OCI-LY7 (cell line): Measurements from ENCODE around the gene ATXN1. TPM values are rescaled to one million over a fixed set of nuclear protein-coding genes. Genes with fewer than 3 reads are reported as not detected.

ENCODE experiments used
- BruUV-seq: library from RNA; stranded (reverse); fragments of 400-500 nt; replicated peaks from 2 replicates; lab custom pipeline; 2021; lab: Mats Ljungman, UMichigan
- CTCF ChIA-PET: fragments of 300-600 bp; sonication (Branson Sonifier 250); formaldehyde crosslinking; loops from one replicate; lab custom pipeline; 2022; ENCODE audit warnings: antibody characterized with exemption; ENCODE audit not compliant: unreplicated experiment; lab: Charles Lee
- POLR2A ChIA-PET: fragments of 300-600 bp; sonication (Branson Sonifier 250); formaldehyde crosslinking; loops from one replicate; lab custom pipeline; 2022; ENCODE audit warnings: antibody characterized with exemption; lab: Charles Lee
- DNase-seq: peaks from one replicate; pipeline ENCODE4 v3.0.0-alpha.2; 2015; ENCODE audit warnings: low spot score
- H2AFZ ChIP-seq: fragments of 200-600 bp; sonication (generic), shearing (Covaris generic); 2 replicates; pipeline ENCODE4 v1.6.1; 2014; ENCODE audit warnings: mild to moderate bottlenecking, antibody characterized with exemption, low read length, moderate library complexity
- H3K27ac ChIP-seq: fragments of 200-600 bp; sonication (generic); 2 replicates; pipeline ENCODE4 v1.5.1; 2014; ENCODE audit warnings: mixed run types, low read depth, mild to moderate bottlenecking, moderate library complexity, low read length, inconsistent platforms; ENCODE audit not compliant: poor library complexity, severe bottlenecking
- H3K36me3 ChIP-seq: fragments of 200-600 bp; sonication (generic); 2 replicates; pipeline ENCODE4 v1.6.1; 2014; ENCODE audit warnings: mild to moderate bottlenecking, antibody characterized with exemption, low read length, moderate library complexity, mixed read lengths; ENCODE audit not compliant: insufficient read depth
- H3K4me1 ChIP-seq: fragments of 200-600 bp; sonication (generic); 2 replicates; pipeline ENCODE4 v1.5.1; 2014; ENCODE audit warnings: mild to moderate bottlenecking, low read length; ENCODE audit not compliant: insufficient read depth, poor library complexity, severe bottlenecking
- H3K4me2 ChIP-seq: fragments of 200-600 bp; sonication (generic); 2 replicates; pipeline ENCODE4 v1.6.1; 2014; ENCODE audit warnings: mild to moderate bottlenecking, low read length
- H3K4me3 ChIP-seq: fragments of 200-600 bp; sonication (generic); 2 replicates; pipeline ENCODE4 v1.5.1; 2014; ENCODE audit warnings: mild to moderate bottlenecking, low read depth, low read length; ENCODE audit not compliant: poor library complexity, severe bottlenecking
- H3K79me2 ChIP-seq: fragments of 200-600 bp; sonication (generic); 2 replicates; pipeline ENCODE4 v1.6.1; 2016; ENCODE audit warnings: low read depth, mild to moderate bottlenecking, low read length, moderate library complexity, mixed read lengths; ENCODE audit not compliant: insufficient read depth
- H3K9me2 ChIP-seq: fragments of 200-600 bp; sonication (generic); 2 replicates; pipeline ENCODE4 v1.6.1; 2016; ENCODE audit warnings: mild to moderate bottlenecking, low read length, mixed read lengths; ENCODE audit not compliant: insufficient read depth
- H3K9me3 ChIP-seq: fragments of 200-600 bp; sonication (generic); 2 replicates; pipeline ENCODE4 v1.6.1; 2014; ENCODE audit warnings: mild to moderate bottlenecking, mixed run types, low read length, mixed read lengths
- H4K20me1 ChIP-seq: fragments of 200-600 bp; sonication (generic); 2 replicates; pipeline ENCODE4 v1.6.1; 2014; ENCODE audit warnings: mild to moderate bottlenecking, antibody characterized with exemption, low read length, moderate library complexity, mixed read lengths; ENCODE audit not compliant: insufficient read depth
- CTCF ChIP-seq: fragments of 200-600 bp; sonication (generic); conservative IDR thresholded peaks from 2 replicates; pipeline ENCODE4 v1.5.1; 2014; ENCODE audit warnings: mild to moderate bottlenecking, antibody characterized with exemption, low read length, moderate library complexity, mixed read lengths
- EZH2phosphoT487 ChIP-seq: fragments of 200-600 bp; sonication (generic); IDR thresholded peaks from 2 replicates; pipeline ENCODE4 v1.6.1; 2018; ENCODE audit warnings: low read depth, borderline replicate concordance, mild to moderate bottlenecking, mixed run types, antibody characterized with exemption, low read length, moderate library complexity, mixed read lengths
- intact Hi-C: fragments of 100-400 bp; cut with micrococcal nuclease; formaldehyde crosslinking; loops from one replicate; pipeline ENCODE4 v1.10.0; 2022; ENCODE audit not compliant: unreplicated experiment
- total RNA-seq, 2 experiments: library from RNA; depleted of rRNA in 1 of 2; stranded (reverse); fragments of >200 nt in 1 of 2; shearing (Covaris generic) in 1 of 2; gene quantifications; 2 replicates each; pipeline ENCODE4 v1.2.3, GENCODE V29; 2014 to 2022

Gene ATXN1
- total RNA-seq, 2 experiments from 2014 or later: not detected

GRCh38 chr6:16809753-16810358 is 48.6 kb upstream of the ATXN1 start:
- BruUV-seq: no TSS peak
- intact Hi-C loops: no loop called here
- no peak overlapping the region for H3K27ac ChIP-seq
- H3K9me2 ChIP-seq: no peaks in the 10 kb centered on the region
- H4K20me1 ChIP-seq: no peaks in the 10 kb centered on the region
- H2AFZ ChIP-seq: no peak overlapping the region
- no peaks in the 10 kb centered on the region for H3K4me1 ChIP-seq
- no peaks in the 10 kb centered on the region for H3K79me2 ChIP-seq
- no peak overlapping the region for H3K4me2 ChIP-seq
- ChIA-PET POLR2A (no interaction called here), CTCF (no interaction called here)
- DNase-seq: no peak
- no peaks in the 10 kb centered on the region for H3K36me3 ChIP-seq
- H3K9me3 ChIP-seq: peaks cover 8% of the 10 kb centered on the region; the same call in 1 of the 2 replicates
- TF ChIP-seq EZH2phosphoT487: no peak
- no peak for TF ChIP-seq CTCF
- H3K4me3 ChIP-seq: no peak overlapping the region

GRCh38 chr6:16807956-16808355 is 46.7 kb upstream of the ATXN1 start:
- H3K36me3 ChIP-seq: no peaks in the 10 kb centered on the region
- ChIA-PET CTCF (no interaction called here), POLR2A (no interaction called here)
- no peak for DNase-seq
- no peaks in the 10 kb centered on the region for H3K4me1 ChIP-seq
- no peak overlapping the region for H2AFZ ChIP-seq
- no TSS peak for BruUV-seq
- no peaks in the 10 kb centered on the region for H4K20me1 ChIP-seq
- intact Hi-C loops: no loop called here
- H3K4me3 ChIP-seq: no peak overlapping the region
- TF ChIP-seq CTCF: no peak
- no peak for TF ChIP-seq EZH2phosphoT487
- H3K9me2 ChIP-seq: no peaks in the 10 kb centered on the region
- no peak overlapping the region for H3K27ac ChIP-seq
- peaks cover under 1% of the 10 kb centered on the region; the same call in 1 of the 2 replicates for H3K9me3 ChIP-seq
- no peaks in the 10 kb centered on the region for H3K79me2 ChIP-seq
- H3K4me2 ChIP-seq: no peak overlapping the region

- BruUV-seq: no TSS peak
- DNase-seq: no peak
- H3K4me1 ChIP-seq: no peaks in the 10 kb centered on the region
- H3K9me2 ChIP-seq: no peaks in the 10 kb centered on the region
- no peak for TF ChIP-seq EZH2phosphoT487
- TF ChIP-seq CTCF: no peak
- POLR2A ChIA-PET: interaction anchor here (0.5 to 1.0 kb wide), 3 partner anchors 15 to 408 kb away, joined by 3 to 4 read pairs (median 4); no protein-coding TSS in a partner anchor
- no peaks in the 10 kb centered on the region for H3K9me3 ChIP-seq
- H3K4me3 ChIP-seq: no peak overlapping the region
- H4K20me1 ChIP-seq: no peaks in the 10 kb centered on the region
- CTCF ChIA-PET: no interaction called here
- H3K79me2 ChIP-seq: no peaks in the 10 kb centered on the region
- H2AFZ ChIP-seq: no peak overlapping the region
- H3K36me3 ChIP-seq: no peaks in the 10 kb centered on the region
- H3K4me2 ChIP-seq: no peak overlapping the region
- H3K27ac ChIP-seq: no peak overlapping the region
- intact Hi-C loops: no loop called here
Measured at GRCh38 chr6:16806363-16806762, 45.1 kb upstream of the ATXN1 start.
